Mesothelial cell of epicardium (in vitro differentiated cells): ENCODE results near the gene DIAPH2. TPM values are rescaled to one million over a fixed set of nuclear protein-coding genes. Genes with fewer than 3 reads are reported as not detected.

Experiments
- DNase-seq, 2 experiments: peaks; one replicate each; pipeline ENCODE4 v3.0.0; 2021; ENCODE audit warnings: low spot score in 2 of 2; ENCODE audit not compliant: unreplicated experiment in 2 of 2
- H3K27ac Mint-ChIP-seq: 2 replicates; pipeline ENCODE4 v1.8.0; 2021; ENCODE audit warnings: mixed read lengths
- H3K27me3 Mint-ChIP-seq: 2 replicates; pipeline ENCODE4 v1.8.0; 2021; ENCODE audit warnings: low read depth, mixed read lengths
- H3K36me3 Mint-ChIP-seq: 2 replicates; pipeline ENCODE4 v1.8.0; 2021; ENCODE audit warnings: mixed read lengths
- H3K4me1 Mint-ChIP-seq: 2 replicates; pipeline ENCODE4 v1.8.0; 2021; ENCODE audit warnings: mixed read lengths
- H3K4me3 Mint-ChIP-seq: 2 replicates; pipeline ENCODE4 v1.8.0; 2021; ENCODE audit warnings: mild to moderate bottlenecking, moderate library complexity, mixed read lengths
- H3K9me3 Mint-ChIP-seq: 2 replicates; pipeline ENCODE4 v1.8.0; 2021; ENCODE audit warnings: mixed read lengths
- CTCF ChIP-seq: fragments of 200-600 bp; sonication (generic); IDR thresholded peaks from one replicate; pipeline ENCODE4 v1.5.0; 2021; ENCODE audit warnings: antibody characterized with exemption; ENCODE audit not compliant: unreplicated experiment
- total RNA-seq: library from RNA; stranded (reverse); gene quantifications from 3 replicates; pipeline ENCODE4 v1.2.1, GENCODE V29; 2021

The DIAPH2 gene
- total RNA-seq, 1 donor from 2014 or later = 19.2 TPM

- H3K36me3 Mint-ChIP-seq = no peaks in the 10 kb centered on the region
- DNase-seq = no peak
- H3K4me3 Mint-ChIP-seq = no peak overlapping the region
- peaks cover 12% of the 10 kb centered on the region for H3K4me1 Mint-ChIP-seq
- H3K27me3 Mint-ChIP-seq = no peaks in the 10 kb centered on the region
- no peak for TF ChIP-seq CTCF
- H3K27ac Mint-ChIP-seq = no peak overlapping the region
- H3K9me3 Mint-ChIP-seq = no peaks in the 10 kb centered on the region
These were observed 714.8 kb downstream of the DIAPH2 start for GRCh38 chrX:97399400-97399799.

- Mint-ChIP-seq H3K9me3 (no peaks in the 10 kb centered on the region), H3K36me3 (no peaks in the 10 kb centered on the region), H3K4me3 (no peak overlapping the region), H3K4me1 (peaks cover 22% of the 10 kb centered on the region), H3K27me3 (no peaks in the 10 kb centered on the region), H3K27ac (no peak overlapping the region)
- DNase-seq = no peak
- TF ChIP-seq CTCF = no peak
These were observed 715.9 kb downstream of the DIAPH2 start for GRCh38 chrX:97400492-97400891.

GRCh38 chrX:97401154-97401553, 716.5 kb downstream of the DIAPH2 start:
- H3K4me3 Mint-ChIP-seq = no peak overlapping the region
- H3K9me3 Mint-ChIP-seq = no peaks in the 10 kb centered on the region
- no peak overlapping the region for H3K27ac Mint-ChIP-seq
- H3K27me3 Mint-ChIP-seq = no peaks in the 10 kb centered on the region
- peaks cover 27% of the 10 kb centered on the region for H3K4me1 Mint-ChIP-seq
- H3K36me3 Mint-ChIP-seq = no peaks in the 10 kb centered on the region
- TF ChIP-seq CTCF = no peak
- DNase-seq = no peak

GRCh38 chrX:97401586-97402136, 717.0 kb downstream of the DIAPH2 start:
- H3K27ac Mint-ChIP-seq = no peak overlapping the region
- no peak for TF ChIP-seq CTCF
- H3K9me3 Mint-ChIP-seq = no peaks in the 10 kb centered on the region
- H3K4me3 Mint-ChIP-seq = no peak overlapping the region
- no peaks in the 10 kb centered on the region for H3K36me3 Mint-ChIP-seq
- no peaks in the 10 kb centered on the region for H3K27me3 Mint-ChIP-seq
- no peak for DNase-seq
- H3K4me1 Mint-ChIP-seq = peaks cover 29% of the 10 kb centered on the region

- DNase-seq = no peak
- no peak overlapping the region for H3K4me3 Mint-ChIP-seq
- H3K4me1 Mint-ChIP-seq = peaks cover 29% of the 10 kb centered on the region
- H3K27ac Mint-ChIP-seq = peak overlapping the region; percentile 63
- no peaks in the 10 kb centered on the region for H3K27me3 Mint-ChIP-seq
- no peak for TF ChIP-seq CTCF
- no peaks in the 10 kb centered on the region for H3K9me3 Mint-ChIP-seq
- no peaks in the 10 kb centered on the region for H3K36me3 Mint-ChIP-seq
These were observed 717.7 kb downstream of the DIAPH2 start for GRCh38 chrX:97402333-97402732.

- H3K27ac Mint-ChIP-seq = peak overlapping the region; percentile 63
- no peak for DNase-seq
- no peaks in the 10 kb centered on the region for H3K36me3 Mint-ChIP-seq
- no peak overlapping the region for H3K4me3 Mint-ChIP-seq
- no peak for TF ChIP-seq CTCF
- H3K9me3 Mint-ChIP-seq = no peaks in the 10 kb centered on the region
- H3K27me3 Mint-ChIP-seq = no peaks in the 10 kb centered on the region
- peaks cover 29% of the 10 kb centered on the region for H3K4me1 Mint-ChIP-seq
These were observed 718.3 kb downstream of the DIAPH2 start for GRCh38 chrX:97402903-97403302.
